Gastrocnemius medialis (tissue), 4 donors: ENCODE data around the gene ZFR.

ENCODE experiments used
- CTCF ChIP-seq, 5 experiments: fragments of 450-650 bp in 3 of 5; fragments of 200-600 bp in 2 of 5; sonication (generic) in 2 of 5; IDR thresholded peaks in 4 of 5; conservative IDR thresholded peaks in 1 of 5; 1 replicate in 4 of 5; 2 replicates in 1 of 5; pipeline ENCODE4 v1.5.1; 2016 to 2019; ENCODE audit warnings: antibody characterized with exemption in 5 of 5, mild to moderate bottlenecking in 3 of 5, moderate library complexity in 3 of 5
- POLR2A ChIP-seq, 2 donors: fragments of 450-650 bp; IDR thresholded peaks; one replicate each; pipeline ENCODE4 v1.6.1; 2017; ENCODE audit warnings: antibody characterized with exemption in 2 of 2, mild to moderate bottlenecking in 2 of 2, moderate library complexity in 2 of 2

DNA sequence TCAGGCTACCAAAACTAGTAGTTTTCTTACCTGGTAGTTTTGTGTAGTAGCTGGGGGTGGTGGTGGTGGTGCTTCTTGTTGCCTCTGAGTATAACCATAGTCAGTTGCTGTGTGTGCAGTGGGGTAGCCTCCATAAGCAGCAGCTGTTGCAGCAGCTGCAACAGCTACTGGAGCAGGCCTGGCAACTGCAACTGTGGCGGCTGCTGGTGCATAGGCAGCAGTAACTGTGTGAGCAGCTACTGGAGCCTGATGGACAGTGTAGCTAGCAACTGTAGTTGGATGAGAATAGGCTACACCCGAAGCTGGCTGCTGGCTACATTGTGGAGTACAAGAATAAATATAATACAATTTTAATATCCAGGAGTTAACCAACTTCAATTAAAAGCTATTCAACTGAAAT lies 24.7 kb downstream of the ZFR start:
- TF ChIP-seq CTCF (IDR thresholded peaks at IDR 0.05 in 4 of 5, conservative IDR thresholded peaks at IDR 0.05 in 1 of 5) (no peak), POLR2A (IDR thresholded peaks at IDR 0.05) (no peak)
